H1 (cell line): ENCODE data around the gene ETNK1. TPM values are rescaled to one million over a fixed set of nuclear protein-coding genes. Genes with fewer than 3 reads are reported as not detected.

ENCODE experiments used
- E2F6 ChIP-seq: IDR thresholded peaks from 2 replicates; pipeline ENCODE4 v1.6.1; 2012; ENCODE audit warnings: inconsistent platforms
- EZH2 ChIP-seq: fragments of 200-600 bp; sonication (generic); IDR thresholded peaks from 2 replicates; pipeline ENCODE4 v1.7.1; 2012; ENCODE audit warnings: low read depth, mild to moderate bottlenecking, moderate library complexity, low read length, inconsistent platforms; ENCODE audit not compliant: severe bottlenecking
- GABPA ChIP-seq: IDR thresholded peaks from 2 replicates; pipeline ENCODE4 v1.6.1; 2011; ENCODE audit warnings: mild to moderate bottlenecking, low read length, moderate library complexity, borderline replicate concordance; ENCODE audit not compliant: insufficient read depth
- JUN ChIP-seq: IDR thresholded peaks from 2 replicates; pipeline ENCODE4 v1.6.1; 2011; ENCODE audit warnings: low read depth, mild to moderate bottlenecking, improper control_type of control experiment, low read length
- polyA plus RNA-seq, 7 experiments: library from polyadenylated mRNA; depleted of rRNA in 3 of 7; stranded (reverse) in 5 of 7; unstranded in 2 of 7; fragments of >200 nt in 5 of 7; fragments of 200-250 nt in 2 of 7; gene quantifications; 1 replicate in 5 of 7; 2 replicates in 1 of 7; 4 replicates in 1 of 7; pipeline versions ENCODE4 v1.2.1 to v1.2.3, GENCODE V29; 2011 to 2013; ENCODE audit warnings: missing spikeins in 2 of 7, mixed read lengths in 2 of 7
- total RNA-seq: library from RNA; stranded (reverse); fragmentation: NEBNext Ultra II Directional; extraction: Animal tissue kit (Norgen Biotek cat#: 25700); gene quantifications from 2 replicates; pipeline ENCODE4 v1.2.1, GENCODE V29; 2021

Gene ETNK1
- total and polyA plus RNA-seq, 2 of the 8 experiments (the other 6 are each of a cell fraction or from before 2014, with no cell fraction given) = 11.6 to 82.7 TPM

GRCh38 chr12:22689876-22690275 is 64.9 kb downstream of the ETNK1 start (continued):
- TF ChIP-seq EZH2 (no peak), GABPA (no peak), E2F6 (no peak), JUN (no peak)
